HG03439 (cell line): ENCODE measurements around the gene ESR1.

Experiments
- ATAC-seq: cut with Tn5 transposase; IDR thresholded peaks from one replicate; pipeline ENCODE4 v1.9.1; 2021; ENCODE audit warnings: mild to moderate bottlenecking, moderate library complexity; ENCODE audit not compliant: unreplicated experiment

The ESR1 gene

DNA sequence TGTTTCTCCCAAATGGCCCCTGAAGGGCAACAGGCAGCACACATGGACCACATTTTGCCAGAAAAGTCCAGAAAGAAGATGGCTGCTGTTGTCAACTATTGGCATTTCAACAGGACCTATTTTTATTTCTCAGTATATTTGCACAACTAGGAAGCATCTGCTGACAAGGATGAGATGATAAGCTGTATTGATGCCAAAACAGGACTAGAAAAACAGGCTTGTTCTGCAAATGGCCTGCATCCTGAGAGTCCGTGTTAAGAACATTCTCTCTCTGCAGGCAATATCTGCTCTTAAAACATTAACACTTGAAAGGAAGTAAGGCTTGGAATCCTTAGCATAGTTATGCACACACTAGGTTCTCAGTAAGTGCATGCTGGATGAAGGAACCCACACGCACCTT lies 283.7 kb downstream of the ESR1 start:
- no peak for ATAC-seq

DNA sequence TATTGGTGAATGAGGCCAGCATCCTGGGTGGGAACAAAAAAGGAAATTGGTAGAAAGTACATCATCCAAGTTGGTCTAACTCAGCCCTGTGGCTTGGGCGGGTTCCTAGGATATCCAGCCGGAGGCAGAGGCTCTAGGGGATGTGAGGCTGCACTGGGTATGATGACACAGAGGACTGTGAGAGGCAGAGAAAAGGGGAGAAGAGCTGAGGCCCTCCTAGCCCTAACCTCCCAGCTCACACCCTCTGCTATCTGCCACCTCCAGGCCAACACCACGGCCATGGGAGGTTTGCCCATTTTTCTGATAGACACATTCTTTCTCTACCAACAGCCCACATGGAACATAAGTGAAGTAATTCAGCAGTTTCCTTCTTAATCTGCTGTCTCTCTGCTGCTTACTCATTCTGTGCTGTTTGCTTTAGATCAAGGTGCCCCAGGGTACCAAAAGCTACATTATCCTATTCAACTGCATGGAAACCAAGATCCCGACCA lies 284.4 kb downstream of the ESR1 start:
- ATAC-seq: no peak

DNA sequence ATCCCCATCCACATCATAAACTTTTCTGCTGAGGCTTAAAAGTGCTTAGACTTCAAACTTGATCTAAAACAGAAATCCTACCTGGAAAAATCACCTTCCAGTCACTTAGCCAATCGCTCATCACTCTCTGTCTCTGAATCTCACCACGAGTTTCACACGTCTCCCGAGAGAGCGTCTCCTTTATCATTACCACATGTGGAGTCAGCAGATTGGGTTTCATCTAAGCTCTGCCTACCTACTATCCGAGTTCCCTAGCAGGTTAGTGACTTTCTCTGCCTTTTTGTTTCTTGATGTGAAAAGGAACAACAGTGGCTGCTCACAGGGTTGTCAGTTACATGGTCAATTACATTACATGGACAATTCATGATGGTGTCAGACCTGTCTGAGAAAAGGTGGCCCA lies 286.2 kb downstream of the ESR1 start:
- no peak for ATAC-seq

DNA sequence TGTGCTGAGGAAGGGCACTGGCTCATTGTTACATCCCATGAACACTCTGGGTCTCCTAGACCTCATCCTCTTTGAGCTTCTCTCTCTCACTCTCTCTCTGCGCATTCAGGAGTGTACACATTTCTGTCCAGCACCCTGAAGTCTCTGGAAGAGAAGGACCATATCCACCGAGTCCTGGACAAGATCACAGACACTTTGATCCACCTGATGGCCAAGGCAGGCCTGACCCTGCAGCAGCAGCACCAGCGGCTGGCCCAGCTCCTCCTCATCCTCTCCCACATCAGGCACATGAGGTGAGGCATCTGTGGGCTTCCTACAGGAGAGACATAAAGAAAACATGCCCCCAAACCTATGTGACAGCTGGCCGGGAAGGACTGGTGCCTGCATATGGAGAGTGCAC lies 286.8 kb downstream of the ESR1 start:
- ATAC-seq: no peak

DNA sequence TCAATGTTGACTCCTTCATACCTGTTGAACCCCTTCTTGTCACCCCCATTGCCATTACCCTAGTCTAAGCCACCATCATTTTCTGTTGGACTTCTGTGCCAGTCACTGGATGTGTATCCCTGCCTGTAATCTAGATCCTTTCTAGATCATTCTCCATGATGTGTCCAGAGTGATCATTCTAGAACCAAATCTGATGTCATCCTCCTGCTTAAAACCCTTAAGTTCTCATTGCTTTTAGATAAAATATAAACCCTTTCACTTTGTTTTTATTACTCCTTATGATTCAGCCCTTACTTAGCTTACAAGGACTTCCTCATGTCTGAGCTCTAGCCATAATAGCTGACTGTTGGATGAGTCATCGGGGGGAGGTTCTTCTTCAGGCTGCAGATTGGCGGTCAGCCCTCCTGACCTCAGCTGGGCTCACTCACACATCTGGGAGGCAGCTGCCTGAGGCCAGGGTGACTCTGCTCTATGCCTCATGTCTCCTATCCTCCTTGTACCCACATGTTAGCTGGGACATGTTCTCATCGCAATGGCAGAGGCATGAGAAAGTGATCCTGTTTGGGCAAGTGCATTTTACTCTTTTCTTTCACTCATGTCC lies 287.6 kb downstream of the ESR1 start:
- ATAC-seq: no peak

DNA sequence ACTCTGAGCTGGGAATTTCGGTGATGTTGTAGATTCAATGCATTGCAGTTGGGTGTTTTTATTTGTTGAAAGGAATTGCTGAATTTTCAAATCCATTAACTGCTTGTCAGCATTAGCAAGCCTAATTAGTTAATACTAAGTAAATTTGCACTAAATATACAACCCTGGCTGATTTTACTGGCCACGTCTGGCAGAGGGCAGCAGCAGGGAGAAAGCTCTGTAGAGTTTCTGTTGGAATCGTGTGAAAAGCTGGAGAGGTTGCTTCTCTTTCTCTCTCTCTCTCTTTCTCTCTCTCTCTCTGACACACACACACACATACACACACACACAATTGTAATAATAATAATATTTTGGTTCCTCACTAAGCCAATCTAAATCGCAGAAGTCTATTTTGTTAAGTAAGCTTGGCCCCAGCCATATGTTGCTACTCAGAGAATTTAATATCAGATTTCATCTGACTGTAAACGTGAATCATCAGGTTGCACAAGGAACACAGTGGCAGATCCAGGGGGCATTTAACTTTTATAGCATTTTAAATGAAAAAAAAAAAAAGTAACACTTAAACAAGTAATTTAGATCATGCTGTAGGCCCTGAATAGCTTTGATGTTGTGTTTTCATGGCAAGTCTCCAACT lies 289.5 kb downstream of the ESR1 start:
- ATAC-seq: no peak

DNA sequence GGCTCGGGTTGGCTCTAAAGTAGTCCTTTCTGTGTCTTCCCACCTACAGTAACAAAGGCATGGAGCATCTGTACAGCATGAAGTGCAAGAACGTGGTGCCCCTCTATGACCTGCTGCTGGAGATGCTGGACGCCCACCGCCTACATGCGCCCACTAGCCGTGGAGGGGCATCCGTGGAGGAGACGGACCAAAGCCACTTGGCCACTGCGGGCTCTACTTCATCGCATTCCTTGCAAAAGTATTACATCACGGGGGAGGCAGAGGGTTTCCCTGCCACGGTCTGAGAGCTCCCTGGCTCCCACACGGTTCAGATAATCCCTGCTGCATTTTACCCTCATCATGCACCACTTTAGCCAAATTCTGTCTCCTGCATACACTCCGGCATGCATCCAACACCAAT lies 291.2 kb downstream of the ESR1 start:
- no peak for ATAC-seq

DNA sequence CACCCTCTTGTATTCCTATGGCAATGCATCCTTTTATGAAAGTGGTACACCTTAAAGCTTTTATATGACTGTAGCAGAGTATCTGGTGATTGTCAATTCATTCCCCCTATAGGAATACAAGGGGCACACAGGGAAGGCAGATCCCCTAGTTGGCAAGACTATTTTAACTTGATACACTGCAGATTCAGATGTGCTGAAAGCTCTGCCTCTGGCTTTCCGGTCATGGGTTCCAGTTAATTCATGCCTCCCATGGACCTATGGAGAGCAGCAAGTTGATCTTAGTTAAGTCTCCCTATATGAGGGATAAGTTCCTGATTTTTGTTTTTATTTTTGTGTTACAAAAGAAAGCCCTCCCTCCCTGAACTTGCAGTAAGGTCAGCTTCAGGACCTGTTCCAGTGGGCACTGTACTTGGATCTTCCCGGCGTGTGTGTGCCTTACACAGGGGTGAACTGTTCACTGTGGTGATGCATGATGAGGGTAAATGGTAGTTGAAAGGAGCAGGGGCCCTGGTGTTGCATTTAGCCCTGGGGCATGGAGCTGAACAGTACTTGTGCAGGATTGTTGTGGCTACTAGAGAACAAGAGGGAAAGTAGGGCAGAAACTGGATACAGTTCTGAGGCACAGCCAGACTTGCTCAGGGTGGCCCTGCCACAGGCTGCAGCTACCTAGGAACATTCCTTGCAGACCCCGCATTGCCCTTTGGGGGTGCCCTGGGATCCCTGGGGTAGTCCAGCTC lies 292.1 kb downstream of the ESR1 start:
- no peak for ATAC-seq

DNA sequence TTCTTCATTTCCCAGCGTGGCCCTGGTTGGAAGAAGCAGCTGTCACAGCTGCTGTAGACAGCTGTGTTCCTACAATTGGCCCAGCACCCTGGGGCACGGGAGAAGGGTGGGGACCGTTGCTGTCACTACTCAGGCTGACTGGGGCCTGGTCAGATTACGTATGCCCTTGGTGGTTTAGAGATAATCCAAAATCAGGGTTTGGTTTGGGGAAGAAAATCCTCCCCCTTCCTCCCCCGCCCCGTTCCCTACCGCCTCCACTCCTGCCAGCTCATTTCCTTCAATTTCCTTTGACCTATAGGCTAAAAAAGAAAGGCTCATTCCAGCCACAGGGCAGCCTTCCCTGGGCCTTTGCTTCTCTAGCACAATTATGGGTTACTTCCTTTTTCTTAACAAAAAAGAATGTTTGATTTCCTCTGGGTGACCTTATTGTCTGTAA lies 292.7 kb downstream of the ESR1 start:
- no peak for ATAC-seq

DNA sequence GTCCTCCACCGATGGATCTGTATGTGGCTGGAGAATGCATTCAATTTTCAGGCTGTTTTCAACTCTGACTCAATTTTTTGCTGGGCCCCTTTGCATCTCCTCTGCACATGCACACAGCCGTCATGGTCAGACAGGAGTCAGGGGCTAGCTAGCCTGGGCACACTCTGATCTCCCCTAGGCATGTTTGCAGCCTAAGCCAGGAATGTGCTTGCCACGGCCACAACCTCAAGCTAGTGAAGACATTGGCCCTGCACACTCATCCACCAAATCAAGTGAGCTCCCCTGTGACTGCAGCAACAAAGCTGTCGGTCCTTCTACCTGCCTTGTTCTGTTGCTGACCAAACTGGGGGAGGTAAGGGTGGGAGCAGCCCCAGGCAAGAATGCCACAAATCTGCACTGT lies 300.5 kb downstream of the ESR1 start:
- no peak for ATAC-seq

DNA sequence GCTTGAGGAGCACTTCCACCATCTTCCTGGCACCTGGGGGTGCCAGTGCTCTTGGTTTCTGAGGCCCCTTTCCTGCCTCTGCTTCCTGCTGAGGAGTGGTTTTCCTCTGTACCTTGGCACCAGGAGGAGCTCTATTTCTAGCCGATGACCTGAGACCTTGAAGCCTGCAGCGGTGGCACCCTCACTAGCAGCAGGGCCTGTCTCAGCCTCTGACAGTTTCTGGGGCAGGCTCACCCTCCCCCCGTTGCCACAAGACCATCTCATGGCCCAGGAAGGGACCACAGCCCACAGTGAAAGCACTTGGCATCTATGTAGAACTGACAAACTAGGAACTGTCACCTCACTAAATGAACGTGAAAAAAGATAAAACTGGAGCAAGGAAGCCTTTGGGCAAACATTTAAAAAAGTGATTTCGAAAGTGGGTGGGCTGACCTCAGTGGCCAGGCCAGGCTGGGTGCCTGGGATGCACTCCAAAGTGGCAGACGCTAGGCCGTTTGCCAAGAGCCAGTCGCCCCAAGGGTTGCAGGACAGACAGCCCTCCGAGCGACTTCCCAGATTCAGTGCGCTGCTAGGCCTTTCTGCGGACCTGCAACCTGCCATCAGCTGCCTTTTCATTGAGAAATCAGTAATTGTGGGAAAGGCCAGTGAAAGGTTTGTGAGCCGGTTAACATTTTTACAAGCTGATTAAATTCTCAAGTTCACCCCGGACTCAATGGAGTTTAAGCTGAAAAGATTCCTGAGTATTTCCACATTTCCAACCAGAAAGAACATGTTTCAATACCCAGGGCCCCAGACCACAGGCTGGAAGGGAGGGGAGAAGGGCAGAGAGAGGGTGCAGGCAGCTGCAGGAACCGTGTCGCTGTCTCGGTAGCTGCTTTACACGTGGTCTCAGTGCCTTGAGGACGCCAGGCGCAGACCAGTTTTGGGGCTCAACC lies 303.7 kb downstream of the ESR1 start:
- no peak for ATAC-seq

DNA sequence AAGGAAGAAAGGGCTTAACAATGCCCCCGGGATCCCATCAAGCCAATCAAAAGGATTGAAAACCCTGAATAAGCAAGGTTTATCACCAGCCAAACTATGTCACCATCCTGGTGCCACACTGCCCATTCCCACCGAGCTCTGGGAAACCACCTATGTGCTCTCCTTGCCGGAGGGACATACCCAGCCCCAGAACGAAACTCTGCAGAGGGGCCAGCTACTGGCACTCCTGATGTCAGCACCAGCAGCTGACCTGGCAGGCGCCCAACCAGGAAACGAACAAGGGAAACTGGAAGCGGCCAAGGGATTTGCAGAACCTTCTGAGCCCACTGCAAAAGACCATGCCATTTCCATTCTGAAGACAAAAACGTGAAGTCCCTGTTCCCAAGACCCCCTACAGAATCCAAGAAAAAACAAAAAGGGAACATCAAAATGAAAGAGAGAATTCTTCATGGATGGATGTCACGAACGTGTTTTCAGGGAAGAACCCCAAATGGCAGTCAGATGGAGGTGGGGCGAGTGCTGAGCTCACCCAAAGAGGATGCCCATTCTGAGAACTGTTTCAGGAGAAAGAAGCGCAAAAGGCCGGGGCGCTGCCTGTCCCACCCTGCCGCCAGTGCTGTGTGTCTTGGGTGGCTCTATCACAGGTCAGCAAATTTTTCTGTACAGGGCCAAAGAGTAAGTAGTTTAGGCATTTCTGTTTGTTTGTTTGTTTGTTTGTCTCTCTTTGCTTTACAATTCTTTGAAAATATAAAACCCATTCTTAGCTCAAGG lies 305.2 kb downstream of the ESR1 start:
- ATAC-seq: no peak

DNA sequence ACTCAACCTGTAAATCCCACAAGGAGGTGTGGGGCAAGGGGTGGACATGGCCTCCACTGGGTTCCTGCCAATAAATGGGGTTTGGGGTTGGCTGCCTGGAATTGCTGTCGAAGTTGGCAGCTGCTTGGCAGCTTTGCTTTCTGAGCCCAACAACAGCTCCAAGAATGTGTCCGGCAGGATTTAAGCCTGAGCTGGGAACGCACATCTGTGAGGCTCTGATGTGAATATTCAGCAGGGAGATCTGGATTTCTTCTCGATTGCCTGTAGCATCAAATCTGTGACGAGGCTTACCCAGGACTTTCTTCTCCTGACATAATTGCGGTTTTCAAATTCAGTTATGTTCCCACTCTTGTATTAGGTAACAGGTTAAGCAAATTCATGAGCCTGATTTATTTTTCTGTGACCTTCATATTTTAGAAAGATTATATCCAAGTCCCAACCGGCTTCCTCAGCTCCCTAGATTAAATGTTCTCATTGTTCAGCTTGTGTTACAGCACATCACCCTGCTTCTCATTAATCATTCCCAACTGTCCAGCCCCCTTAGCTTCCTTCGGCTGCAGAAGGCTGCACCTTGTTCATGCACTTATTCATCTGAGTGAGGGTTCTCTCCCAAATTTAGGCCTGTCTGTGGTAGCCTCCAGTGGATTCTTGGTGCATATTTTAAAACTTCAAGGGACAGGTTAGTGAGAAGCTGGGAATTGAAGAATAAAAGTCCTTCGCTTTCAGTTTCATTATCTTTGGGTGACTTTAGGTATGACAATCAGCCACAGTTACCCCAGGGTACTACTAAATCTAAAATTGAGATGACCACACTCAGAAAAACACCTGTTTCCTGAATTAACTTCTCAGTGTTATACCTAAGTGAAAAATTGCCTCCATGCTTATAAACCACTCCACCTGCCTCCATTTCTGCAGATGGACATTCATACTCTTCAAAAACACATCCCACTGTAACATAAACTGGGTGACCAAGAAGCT lies 310.0 kb downstream of the ESR1 start:
- peak; percentile 88 for ATAC-seq

DNA sequence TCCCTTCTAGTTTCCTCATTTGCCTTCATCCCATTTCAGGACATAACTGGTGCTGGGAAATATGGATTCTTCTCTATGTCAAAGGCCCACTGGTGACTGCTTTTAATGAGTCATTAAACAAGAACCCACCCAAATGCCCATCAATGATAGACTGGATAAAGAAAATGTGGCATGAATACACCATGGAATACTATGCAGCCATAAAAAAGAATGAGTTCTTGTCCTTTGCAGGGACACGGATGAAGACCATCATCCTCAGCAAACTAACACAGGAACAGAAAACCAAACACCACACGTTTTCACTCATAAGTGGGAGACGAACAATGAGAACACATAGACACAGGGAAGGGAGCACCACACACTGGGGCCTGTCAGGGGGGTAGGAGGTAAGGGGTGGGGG lies 310.7 kb downstream of the ESR1 start:
- ATAC-seq: no peak

DNA sequence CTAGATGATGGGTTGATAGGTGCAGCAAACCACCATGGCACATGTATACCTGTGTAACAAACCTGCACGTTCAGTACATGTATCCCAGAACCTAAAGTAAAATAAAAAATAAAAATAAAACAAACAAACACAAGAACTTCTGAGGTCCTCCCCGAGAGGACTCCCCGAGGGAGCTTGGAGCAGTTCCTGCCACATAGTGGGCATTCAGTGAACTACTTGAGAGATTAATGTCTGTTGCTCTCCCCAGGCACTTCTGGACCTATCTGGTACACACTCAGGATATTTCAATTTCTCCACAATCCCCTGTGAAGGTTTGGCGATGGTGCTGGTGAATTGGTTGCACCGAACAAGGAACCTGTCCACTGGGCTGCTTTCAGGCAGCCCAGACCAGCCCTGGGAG lies 311.2 kb downstream of the ESR1 start:
- no peak for ATAC-seq

DNA sequence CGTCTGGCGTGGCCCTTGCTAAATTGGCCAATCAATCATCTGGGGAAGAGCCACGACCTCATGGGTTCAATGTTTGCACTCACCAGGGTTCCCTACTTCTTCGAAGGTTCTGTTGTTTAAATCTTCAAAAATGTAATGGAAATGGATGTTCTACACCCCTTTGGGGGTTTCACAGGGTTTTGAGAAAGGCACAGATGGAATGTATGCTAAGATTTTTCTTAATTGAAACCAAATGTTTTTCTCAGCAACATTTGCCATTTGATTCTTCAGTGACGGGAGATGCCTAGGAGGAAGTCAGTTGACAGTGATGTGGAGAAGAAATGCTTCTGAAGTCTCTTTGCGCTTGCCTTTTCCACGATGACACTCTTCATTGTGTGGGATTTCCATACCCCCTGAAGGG lies 312.3 kb downstream of the ESR1 start:
- no peak for ATAC-seq

DNA sequence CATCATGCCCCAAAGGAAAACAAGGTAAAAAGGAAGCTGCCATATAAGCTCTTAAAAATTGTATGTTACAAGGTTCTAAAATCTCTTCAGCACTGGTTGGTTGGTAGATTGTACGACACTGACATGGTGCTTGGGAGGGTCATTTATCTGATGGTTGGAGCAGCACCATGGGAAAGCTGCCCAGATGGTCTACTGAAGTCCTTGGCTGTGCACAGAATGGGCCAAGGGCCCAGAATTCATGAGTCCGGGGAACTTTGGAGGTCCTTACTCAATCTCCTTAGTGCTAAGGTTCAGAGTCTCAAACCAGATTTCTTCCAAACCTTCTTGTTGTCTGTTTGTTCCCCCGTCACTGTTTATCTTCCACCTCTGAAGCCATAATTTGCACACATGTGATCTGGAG lies 314.4 kb downstream of the ESR1 start:
- ATAC-seq: no peak

DNA sequence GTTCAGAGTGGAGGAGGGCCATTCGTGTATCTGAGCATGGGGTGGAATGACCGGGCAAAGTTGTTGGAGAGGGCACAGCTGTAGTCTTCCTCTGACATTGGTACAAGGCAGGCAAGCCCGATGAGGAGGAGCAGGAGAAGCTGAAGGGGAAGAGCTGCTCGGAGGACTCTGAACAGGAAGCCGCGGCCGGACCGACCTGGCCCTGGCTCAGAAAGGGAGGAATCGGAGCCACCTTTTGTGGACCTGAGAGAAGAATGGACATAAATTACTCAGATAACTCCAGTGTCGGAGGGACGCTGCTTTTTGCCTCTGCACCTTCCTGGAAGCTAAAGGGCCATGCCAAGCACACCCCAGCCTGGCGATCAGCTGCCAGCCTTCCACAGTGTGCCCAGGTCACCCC lies 315.0 kb downstream of the ESR1 start:
- ATAC-seq: no peak

DNA sequence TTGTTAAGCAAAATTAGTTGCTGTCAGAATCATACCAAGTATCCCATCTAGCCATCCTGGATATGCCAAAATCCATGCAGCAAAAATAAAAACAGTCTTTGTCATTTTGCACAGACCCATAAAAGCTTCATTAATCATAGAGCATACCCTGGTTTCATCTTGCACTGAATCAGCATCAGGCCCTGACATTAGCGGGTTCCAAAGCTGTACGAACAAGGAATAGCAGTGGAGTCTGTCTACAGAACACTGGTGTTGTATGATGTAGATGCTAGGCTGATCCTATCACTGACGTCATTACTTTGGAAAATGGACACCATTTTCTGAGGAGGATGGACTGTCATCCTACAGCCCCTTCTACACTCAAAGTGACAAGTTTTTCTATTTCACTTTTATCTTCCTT lies 315.6 kb downstream of the ESR1 start:
- no peak for ATAC-seq
